Left hindlimb (tissue), 1 donor: Measurements from ENCODE around the gene IFNA8.
"Not testable (repeated sequence)": the region's sequence is repeated elsewhere in the genome, so short reads cannot be mapped to it uniquely, and the experiment has no call there.

Source experiments
- DNase-seq: peaks from one replicate; pipeline ENCODE4 v3.0.0-alpha.2; 2018

Gene IFNA8

DNA sequence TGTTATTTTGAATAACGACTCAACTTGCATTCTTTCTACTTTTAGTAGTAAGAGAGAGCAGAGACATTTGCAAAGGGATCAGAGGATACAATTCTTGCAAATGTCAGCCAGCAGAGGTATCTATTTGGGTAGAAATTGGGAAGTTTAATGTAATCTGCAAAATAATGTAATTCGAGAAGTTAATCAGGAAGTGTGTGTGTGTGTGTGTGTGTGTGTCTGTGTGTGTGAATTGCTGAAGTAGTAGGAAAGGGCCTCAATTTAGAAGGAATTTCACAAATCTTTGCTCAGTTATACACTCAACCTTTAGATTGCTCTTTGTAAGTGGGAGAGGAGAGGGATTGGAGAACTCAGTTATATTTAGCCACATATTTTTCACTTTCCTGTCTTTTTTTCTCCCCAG is 20.3 kb downstream of the IFNA8 start:
- DNase-seq, result no peak

DNA sequence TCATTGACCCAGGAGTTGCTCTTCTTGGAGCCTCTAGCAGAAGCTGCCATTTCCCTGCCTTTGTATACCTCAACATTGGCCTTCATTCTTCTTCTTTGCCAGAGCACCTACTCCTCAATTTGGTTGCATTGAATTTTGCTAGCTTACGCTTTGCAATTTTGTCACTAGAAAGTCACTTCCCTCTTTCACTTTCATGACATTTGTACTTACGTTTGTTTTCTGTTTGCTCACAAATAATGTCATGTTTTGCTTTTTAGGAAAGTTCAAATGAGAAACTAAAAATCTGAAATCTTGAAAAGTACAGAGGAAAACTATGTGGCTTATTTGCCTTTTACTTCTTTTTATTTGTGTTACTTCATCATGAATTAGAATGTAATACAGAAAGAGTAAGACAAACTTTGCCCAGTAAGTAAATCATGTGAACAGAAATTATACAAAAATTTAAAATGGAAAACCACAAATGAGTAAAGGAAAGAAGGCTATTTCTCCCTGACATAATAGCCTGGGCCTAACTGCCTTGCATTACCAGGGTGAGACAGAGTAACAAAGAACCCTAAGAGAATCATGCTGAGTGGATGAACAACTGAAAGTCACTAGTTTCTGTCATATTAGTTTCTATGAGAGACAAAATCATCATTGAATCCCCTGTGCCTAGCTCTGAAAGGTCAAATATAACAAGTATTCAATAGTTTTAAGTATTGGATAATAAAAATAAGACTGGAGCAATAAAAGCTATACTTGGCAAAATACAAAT is 23.9 kb downstream of the IFNA8 start:
- no peak for DNase-seq

DNA sequence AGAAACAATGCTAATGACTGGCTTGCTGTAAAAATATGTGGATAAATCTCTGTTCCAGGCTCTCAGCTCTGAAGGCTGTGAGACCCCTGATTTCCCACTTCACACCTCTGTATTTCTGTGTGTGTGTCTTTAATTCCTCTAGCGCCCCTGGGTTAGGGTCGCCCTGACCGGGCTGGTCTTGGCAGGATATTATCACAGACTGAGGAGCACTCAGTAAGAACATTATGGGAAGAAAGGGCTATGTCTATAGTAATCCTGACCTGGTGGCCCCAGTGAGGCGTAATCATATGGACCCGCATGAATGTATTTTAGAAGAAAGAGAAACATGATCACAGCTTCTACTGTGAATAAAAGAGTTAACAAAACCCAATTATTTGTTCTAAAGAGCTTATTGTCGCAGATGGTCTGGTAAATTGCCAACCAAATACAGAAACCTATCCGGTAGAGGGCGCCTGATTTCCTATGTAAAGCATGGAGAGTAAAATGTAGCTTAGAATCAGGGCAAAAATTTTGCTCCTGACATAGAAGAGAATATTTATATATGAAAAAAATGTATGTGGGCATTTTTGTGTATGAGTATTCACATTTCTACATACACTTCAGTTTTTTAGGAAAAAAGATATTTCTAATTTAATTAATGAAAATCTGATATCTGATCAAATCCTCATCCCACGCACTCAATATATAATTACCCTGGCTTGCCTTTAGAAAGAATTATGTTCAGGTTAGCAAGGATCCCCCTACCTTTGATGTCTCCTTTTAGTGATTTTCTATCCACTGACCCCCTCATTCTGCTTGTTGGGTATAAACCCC is 25.5 kb downstream of the IFNA8 start:
- no peak for DNase-seq

DNA sequence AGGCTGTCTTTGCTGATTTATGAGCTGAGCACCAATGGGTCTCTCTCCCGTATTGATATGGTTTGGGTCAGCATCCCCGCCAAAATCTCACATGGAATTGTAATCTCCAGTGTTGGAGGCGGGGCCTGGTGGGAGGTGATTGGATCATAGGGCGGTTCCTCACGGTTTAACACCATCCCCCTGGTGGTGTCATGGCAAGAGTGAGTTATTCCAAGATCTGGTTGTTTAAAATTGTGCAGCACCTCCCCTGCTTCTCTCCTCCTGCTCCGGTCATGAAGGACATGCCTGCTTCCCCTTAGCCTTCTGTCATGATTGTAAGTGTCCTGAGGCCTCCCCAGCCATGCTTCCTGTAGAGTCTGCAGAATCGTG is 26.1 kb downstream of the IFNA8 start:
- DNase-seq, result not testable (repeated sequence)

DNA sequence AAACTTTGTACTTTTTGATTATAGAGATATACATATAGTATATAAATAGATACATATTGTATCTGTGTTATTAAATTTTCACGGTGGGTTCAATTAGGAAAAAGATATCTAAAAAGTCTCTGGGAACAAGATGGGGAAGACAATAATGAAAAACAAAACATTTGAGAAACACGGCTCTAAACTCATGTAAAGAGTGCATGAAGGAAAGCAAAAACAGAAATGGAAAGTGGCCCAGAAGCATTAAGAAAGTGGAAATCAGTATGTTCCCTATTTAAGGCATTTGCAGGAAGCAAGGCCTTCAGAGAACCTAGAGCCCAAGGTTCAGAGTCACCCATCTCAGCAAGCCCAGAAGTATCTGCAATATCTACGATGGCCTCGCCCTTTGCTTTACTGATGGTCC is 31.2 kb downstream of the IFNA8 start, which contains the start of gene IFNA1:
IFNA1 (plus strand) TSS at position 301 of the 400 bp plus-strand sequence; CDS start at position 370, 69 bp downstream.
- DNase-seq, result no peak

DNA sequence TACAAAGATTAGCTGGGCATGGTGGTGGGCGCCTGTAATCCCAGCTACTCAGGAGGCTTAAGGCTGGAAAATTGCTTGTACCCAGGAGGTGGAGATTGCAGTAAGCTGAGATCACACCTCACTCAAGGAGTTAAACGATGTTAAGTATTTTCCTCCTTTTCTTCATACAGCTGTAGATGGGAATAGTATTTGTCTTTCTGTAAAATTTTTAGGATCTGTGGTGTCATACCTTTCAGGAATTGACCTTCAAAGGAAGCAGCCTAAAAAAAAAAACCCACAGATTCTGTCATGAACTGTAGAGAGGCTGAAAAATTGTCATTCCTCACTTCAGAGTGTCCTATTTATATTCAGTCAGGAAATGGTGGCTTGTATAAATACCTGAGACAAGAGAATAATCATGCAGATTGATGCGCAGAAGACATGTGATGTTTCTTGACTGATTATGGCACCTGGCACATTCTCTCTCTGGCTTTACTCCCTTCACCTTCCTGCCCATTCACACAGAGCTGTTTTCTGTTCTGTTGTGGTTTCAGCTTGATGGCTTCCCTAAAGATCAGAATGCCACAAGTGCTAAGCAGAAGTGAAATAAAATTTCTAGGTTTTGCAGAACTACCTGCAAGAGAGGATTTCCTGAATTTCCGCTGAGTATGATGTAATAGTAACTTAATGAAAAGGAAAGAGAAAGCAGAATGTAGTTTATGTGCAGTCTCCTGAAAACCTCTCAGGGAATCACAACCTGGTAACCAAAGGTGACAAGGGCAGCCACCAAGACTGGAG is 35.1 kb downstream of the IFNA8 start:
- DNase-seq, result no peak

DNA sequence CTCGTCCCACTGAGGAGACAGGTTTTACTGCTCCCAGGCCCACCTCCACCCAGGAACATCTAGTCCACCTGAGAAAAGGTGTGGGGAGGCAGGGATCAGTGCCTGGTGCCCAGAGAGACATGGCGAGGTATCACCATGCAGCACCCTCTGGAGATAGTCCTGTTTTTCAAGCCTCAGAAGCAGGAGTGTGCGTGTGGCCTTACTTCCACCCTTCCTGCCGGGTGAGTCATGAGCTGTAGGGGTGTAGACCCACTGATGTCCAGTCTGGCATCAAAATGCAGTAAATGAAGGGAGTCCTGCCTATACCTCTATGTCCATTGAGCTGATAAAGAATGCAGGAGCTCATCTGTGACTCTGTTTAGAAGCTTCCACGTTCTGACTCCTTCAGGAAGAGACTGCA is 40.4 kb downstream of the IFNA8 start:
- not testable (repeated sequence) for DNase-seq

DNA sequence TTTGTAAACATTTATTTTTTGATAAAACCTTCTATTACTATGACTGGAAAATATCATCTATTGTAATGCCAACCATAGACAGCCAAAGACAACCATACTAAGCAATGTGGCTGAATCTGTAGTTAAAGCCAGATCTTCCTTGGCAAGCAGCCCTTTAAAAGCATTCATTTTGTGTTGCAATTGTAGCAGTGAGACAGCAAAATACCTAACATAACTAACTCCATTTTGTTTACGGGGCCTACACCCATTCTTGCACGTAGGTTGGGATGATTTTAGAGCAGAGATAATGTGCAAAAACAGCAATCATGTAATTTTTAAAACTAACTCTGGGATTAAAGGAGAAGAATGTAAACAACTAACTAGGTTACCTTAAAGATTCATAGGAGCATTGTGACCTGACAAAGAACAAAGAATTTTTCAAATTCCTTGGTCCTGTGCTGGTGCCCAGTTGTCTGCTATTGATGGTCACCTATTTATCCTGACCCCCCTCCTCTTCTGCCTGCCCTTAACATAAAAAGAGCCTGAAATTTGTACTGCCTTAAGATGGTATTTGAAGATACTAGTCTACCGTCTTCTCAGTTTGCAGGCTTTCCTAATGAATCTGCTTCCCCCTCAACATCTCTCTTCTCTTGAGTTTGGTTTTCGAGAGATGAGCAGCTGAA is 41.9 kb downstream of the IFNA8 start:
- DNase-seq, result no peak

DNA sequence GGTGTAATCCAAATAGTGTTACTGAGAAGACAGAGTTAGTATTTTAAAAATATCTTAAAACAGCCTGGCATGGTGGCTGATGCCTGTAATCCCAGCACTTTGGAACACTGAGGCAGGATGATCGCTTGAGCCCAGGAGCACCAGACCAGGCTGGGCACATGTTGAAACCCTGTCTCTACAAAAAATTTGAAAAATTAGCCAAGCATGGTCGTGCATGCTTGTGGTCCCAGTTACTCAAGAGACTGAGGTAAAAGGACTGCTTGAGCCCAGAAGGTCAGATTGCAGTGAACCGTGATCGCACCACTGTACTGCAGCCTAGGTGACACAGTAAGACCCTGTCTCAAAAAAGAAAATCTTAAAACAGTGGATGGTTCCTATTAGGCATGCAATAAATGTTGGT is 43.8 kb downstream of the IFNA8 start:
- DNase-seq, result no peak

DNA sequence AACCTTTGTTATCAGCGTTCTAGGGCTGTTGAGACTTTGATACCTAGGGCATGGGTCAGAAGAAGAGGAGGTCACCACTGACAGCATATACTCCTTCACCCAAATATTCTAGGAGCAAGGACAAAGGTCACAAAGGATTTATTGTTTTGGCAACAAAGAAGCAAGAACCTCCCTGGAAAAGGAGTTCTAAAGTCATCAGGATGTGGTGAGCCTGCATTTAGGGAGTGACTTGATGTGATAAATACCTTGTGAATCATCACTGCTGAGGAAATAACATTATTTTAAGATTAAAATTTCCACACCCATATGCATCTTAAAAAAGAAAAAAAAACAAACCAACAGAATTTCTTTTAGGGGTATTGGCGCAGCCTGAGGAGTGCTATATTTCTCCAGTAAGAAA is 45.2 kb downstream of the IFNA8 start:
- no peak for DNase-seq

DNA sequence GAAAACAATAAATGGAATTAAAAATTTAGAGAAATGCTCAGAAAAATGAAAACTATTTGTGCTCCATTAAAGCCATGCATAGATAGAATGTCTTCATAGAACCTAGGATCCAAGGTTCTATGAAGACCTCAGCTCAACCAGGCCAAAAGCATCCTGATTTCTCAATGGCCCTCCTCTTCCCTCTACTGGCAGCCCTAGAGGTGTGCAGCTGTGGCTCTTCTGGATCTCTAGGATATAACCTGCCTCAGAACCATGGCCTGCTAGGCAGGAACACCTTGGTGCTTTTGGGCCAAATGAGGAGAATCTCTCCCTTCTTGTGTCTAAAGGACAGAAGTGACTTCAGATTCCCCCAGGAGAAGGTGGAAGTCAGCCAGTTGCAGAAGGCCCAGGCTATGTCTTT is 46.4 kb downstream of the IFNA8 start:
- no peak for DNase-seq
